HG03442 (cell line): ENCODE data around the gene DHRS9.
"Not testable (repeated sequence)": the region's sequence is repeated elsewhere in the genome, so short reads cannot be mapped to it uniquely, and the experiment has no call there.

Experiments used
- ATAC-seq: cut with Tn5 transposase; IDR thresholded peaks from one replicate; pipeline ENCODE4 v1.9.1; 2021; ENCODE audit warnings: mild to moderate bottlenecking, moderate library complexity; ENCODE audit not compliant: unreplicated experiment

DHRS9 gene

DNA sequence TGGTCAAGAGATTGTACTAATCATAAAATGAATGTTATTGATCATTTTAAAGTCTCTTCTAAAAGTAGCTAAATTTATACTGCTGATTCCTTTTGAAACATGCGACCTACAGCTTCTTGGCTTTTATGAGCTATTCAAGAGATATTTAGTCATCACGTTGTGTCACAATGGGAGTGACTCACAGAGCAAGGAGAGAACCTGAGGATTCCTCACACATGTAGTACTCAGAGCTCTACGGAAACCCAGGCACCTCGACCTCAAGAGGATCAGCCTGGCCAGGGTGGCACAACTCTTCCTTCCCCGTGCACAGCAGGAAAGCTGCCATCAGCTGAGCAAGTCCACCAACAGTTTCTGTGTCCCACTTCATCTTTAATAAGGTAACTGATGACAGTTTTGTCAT lies at the start of gene DHRS9:
TSS of gene DHRS9 (plus strand) at position 223 of the 400 bp plus-strand sequence. CDS start 12,019 bp downstream, outside the sequence.
- no peak for ATAC-seq

DNA sequence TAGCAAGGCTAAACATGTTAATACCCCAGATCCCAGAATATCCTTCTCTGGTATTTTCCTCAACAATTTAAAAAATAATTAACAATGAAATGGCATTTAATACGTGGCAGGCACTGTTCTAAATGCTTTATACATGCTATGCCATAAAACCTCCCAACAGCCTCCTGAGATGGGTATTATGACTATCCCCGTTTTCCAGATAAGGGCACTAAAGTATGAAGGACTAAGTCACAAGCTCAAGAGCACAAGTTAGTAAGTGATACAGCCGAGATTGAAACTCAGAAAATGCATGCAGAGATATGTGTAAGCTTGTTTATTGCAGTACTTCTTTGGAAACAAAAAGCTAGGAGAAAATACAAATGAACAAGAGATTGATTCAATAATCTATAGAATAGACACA lies 46.2 kb upstream of the DHRS9 start:
- ATAC-seq = no peak

GRCh38 chr2:169026056-169026455 lies 43.3 kb upstream of the DHRS9 start:
- no peak for ATAC-seq

- ATAC-seq = no peak
Observed at GRCh38 chr2:169027234-169027633, 42.1 kb upstream of the DHRS9 start.

DNA sequence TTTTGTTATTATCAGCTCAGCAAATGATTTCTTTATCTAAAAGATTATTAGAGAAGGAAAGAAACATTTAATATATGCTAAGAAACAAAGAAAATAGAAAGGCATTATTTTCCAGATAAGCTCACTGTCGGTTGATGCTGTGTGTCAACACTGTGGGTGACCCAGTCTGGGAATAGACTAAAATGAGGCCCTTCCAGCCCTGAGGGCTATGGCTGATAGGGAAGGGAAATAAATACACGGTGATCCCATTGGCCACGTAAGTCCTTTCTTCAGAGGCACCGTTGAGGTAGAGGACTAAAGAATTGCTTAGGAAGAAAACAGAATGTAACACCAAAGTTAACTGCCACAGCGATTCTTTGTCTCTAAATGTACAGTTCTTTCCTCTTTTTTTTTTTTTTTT lies 40.0 kb upstream of the DHRS9 start:
- ATAC-seq = no peak

- no peak for ATAC-seq
Observed at GRCh38 chr2:169031202-169031601, 38.2 kb upstream of the DHRS9 start, which contains the start of gene ABCB11. ABCB11 (minus strand) TSS chr2:169031324; CDS start chr2:169018125, 13,199 bp downstream.

DNA sequence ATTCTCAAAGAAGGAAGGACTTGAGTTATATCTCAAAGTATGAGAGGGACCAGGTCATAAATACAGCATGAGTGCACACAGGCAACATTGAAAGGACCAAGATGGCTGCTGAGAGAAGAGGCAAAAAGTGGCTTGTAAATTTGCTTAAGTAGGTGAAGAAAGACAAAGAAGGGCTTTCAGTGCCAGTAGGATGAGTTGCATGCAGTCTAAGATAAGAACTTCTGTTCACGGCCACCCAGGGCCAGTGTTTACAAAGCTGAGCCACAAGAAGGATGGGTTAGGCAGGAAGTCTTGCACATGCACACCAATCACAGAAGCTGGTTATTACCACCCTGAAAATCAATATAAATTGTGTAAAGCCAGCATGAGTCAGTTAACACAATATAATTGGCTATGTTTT lies 35.1 kb upstream of the DHRS9 start:
- ATAC-seq = no peak

GRCh38 chr2:169034984-169035544 lies 34.3 kb upstream of the DHRS9 start:
- ATAC-seq = no peak

DNA sequence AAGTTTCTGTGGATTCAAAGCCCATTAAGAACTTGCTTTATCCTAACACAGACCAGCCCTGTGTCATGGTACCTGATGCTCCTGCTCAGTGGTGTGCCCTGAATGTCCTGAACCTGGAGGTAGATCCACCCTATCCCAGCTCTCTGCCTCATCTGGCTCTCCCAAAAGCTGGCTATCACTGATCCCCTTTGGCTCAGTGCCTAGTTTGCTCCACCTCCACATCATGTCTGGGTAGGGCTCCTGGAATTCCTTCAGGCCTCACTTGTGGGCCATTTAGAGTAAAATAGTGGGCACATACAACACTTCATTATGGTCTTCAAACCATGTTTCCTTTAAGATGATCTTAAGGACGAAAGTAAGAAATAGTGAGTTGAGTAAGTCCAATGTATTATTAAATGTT lies 33.5 kb upstream of the DHRS9 start:
- no peak for ATAC-seq

DNA sequence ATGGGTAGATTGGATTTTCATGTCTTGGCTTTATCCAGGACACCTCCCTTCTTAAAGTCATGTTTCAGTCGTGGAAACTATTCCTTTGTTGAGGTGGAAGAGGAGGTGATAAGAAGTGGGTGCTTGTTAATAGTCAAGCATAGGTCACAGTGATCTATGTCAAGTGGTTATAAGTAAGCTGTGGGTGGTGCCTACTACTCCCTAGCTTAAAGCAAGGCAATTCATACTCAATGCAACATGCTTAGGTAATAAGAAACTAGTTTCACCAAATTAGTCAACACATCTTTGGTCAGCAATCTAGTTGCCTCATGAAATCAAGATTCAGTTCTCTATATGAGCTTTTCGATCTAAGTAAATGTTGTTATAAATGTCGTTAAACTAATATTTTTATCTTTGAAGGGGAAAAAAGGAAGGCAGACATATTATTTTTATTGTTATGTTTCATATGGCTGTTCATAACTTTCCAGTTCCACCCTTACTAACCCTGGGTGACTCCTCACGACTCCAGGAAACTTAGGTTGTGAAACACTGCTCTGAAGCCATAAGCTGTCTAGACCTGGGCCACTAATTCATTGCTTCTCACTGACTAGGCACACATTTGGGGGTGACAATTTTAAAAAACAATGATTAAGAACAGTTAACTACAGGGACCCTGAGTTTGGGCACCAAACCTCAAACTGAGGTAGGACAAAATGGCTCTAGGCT lies 32.5 kb upstream of the DHRS9 start:
- ATAC-seq = peak; percentile 42

GRCh38 chr2:169038338-169038757 lies 31.0 kb upstream of the DHRS9 start:
- ATAC-seq = peak; percentile 70

DNA sequence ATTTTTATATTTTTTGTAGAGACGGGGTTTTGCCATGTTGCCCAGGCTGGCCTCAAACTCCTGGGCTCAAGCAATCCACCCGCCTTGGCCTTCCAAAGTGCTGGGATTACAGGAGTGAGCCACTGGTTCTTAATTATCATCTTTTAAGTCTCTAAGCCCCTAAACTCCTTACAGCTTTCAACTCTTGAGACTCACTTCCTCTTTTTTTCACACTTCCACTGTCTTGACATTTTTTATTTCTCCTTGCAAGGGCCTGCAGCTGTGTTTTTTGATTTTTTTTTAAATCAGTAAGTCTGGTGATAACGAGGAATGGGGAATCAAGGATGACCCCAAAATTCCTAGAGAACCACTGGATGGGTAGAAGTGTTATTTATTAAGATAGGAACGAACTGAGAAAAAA lies 29.7 kb upstream of the DHRS9 start:
- ATAC-seq = no peak

DNA sequence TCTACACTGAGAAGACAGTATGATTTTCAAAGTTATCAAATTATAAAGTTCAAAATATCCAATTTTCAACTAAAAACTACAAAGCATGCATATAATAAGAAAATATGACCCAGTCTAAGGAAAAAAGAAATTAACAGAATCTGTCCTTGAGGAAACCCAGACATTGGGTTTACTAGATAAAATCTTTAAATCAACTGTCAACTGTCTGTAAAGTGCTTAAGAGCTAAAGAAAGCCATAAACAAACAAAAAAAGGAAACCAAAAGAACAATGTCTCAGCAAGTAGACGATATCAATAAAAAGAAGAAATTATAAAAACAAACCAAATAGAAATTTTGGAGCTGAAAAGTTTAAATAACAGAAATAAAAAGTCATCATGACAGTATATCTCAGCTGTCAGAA lies 27.8 kb upstream of the DHRS9 start:
- no peak for ATAC-seq

GRCh38 chr2:169042856-169043255 lies 26.5 kb upstream of the DHRS9 start:
- ATAC-seq = no peak

DNA sequence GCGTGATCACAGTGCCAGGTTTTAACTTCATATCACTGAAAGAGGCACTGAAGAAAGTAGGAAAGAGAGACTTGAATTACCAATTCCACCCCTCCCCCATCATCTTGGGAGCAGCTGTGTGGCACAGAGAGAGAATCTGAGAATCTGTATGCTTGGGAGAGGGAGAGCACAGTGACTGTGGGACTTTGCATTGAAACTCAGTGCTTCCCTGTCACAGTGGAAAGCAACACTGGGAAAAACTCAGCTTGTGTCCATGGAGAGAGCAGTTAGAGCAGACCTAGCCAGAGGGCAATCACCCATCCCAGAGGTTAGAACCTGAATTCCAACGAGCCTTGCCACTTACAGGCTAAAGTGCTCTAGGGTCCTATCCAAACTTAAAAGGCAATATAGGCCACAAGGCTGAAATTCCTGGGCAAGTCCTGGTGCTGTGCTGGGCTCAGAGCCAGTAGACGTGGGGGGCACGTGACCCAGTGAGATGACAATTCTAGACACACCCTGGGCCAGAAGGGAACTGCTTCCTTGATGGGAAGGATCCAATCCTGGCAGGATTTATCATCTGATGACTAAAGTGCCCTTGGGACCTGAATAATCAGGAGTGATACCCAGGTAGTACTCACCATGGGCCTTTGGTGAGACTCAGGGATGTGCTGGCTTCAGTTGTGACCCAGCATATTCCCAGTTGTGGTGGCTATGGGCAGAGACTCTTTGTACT lies 22.8 kb upstream of the DHRS9 start:
- no peak for ATAC-seq

GRCh38 chr2:169047256-169048250 lies 21.8 kb upstream of the DHRS9 start:
- no peak for ATAC-seq

GRCh38 chr2:169049142-169049541 lies 20.2 kb upstream of the DHRS9 start:
- no peak for ATAC-seq

DNA sequence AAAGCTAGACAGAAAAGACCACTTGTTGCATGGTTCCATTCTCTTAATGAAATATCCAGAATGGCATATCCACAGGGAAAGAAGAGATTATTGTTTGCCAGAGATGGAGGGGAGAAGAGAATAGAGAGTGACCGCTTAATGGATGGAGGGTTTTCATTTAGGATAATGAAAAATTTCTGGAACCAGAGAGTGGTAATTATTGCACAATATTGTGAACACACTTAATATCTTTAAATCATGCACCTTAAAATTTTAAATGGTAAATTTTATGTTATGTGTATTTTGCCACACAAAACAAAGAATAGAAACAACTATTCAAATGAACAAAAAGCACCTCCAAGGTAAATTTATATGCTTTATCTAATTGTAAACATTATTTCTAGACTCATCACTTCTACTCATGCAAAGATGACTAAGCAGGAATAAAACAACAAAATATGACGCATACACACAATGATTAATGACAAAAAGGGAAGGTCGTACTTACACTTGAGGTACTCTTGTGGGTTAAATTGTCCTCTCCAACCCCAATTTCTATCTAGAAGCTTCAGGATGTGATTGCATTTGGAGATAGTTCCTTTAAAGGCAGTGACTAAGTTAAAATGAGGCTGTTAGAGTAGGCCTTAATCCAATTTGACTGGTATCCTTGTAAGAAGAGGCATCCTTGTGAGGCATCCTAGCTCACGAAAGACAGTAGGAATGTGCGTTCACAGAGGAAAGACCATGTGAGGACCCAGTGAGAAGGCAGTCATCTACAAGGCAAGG lies 18.7 kb upstream of the DHRS9 start:
- ATAC-seq = no peak

GRCh38 chr2:169054575-169054974 lies 14.8 kb upstream of the DHRS9 start:
- ATAC-seq = not testable (repeated sequence)

DNA sequence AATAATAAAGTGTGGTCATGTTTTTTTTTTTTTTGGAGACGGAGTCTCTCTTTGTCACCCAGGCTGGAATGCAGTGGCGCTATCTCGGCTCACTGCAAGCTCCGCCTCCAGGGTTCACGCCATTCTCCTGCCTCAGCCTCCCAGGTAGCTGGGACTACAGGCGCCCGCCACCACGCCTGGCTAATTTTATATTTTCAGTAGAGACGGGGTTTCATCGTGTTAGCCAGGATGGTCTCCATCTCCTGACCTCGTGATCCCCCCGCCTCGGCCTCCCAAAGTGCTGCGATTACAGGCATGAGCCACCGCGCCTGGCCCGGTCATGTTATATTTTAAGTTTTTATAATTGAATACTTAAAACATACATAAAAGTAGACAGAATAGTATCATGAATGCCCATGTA lies 5.2 kb upstream of the DHRS9 start:
- ATAC-seq = not testable (repeated sequence)
